ENCODE measurements around the gene CFAP141.
A peak's percentile ranks its signal among the peaks of the same experiment; 100 is the strongest.

DNA sequence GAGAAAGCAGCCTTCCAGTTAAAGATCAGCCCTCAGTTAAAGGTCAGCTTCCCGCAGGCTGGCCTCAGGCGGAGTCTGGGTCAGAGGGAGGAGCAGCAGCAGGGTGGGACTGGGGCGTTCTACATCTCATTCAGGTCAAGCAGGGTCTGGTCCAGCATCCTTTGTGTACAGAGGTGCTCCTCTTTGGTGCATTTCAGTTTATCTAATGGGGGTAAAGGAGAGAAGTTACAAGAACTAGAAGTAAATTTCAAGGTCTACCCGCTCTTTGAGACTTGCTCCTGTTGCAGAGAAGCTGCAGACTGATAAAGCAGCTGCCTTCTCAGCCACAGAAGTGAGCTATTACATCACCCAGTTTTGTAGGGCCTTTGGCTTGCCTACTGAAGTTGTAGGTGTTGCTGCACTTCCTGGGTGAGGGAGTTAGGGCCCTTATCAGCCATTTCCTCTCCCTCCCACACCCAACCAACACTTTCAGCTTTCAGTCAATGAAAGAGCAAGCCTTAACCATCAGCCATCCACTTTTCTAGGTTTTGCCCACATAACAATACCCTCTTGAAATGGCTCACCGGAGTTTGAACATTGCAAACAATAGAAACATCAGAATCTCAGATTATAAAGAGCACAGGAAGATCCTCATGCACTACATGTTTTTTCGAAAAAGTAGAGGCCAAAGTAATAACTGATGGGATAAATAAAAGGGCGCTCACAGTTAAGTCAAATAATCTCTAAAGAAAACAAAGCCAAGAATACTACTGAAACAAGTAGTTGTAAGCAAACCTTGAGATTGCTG is 48.4 kb downstream of the CFAP141 start:
- TF ChIP-seq, protein P1, sequence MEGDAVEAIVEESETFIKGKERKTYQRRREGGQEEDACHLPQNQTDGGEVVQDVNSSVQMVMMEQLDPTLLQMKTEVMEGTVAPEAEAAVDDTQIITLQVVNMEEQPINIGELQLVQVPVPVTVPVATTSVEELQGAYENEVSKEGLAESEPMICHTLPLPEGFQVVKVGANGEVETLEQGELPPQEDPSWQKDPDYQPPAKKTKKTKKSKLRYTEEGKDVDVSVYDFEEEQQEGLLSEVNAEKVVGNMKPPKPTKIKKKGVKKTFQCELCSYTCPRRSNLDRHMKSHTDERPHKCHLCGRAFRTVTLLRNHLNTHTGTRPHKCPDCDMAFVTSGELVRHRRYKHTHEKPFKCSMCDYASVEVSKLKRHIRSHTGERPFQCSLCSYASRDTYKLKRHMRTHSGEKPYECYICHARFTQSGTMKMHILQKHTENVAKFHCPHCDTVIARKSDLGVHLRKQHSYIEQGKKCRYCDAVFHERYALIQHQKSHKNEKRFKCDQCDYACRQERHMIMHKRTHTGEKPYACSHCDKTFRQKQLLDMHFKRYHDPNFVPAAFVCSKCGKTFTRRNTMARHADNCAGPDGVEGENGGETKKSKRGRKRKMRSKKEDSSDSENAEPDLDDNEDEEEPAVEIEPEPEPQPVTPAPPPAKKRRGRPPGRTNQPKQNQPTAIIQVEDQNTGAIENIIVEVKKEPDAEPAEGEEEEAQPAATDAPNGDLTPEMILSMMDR (IDR thresholded peaks at IDR 0.05 in 8 of 11, conservative IDR thresholded peaks at IDR 0.05 in 3 of 11): no peak
- peak in 2 of 3 donors; percentile 25 to 70 for TF ChIP-seq POLR2AphosphoS5 (IDR thresholded peaks at IDR 0.05)
- no peak for TF ChIP-seq POLR2A (IDR thresholded peaks at IDR 0.05)

All from spleen (tissue), 7 donors.